ENCODE measurements around the gene LDAH. TPM values are rescaled to one million over a fixed set of nuclear protein-coding genes. Genes with fewer than 3 reads are reported as not detected.

The LDAH gene
- total and polyA plus RNA-seq, 2 experiments from 2014 or later = 13.2 to 27.6 TPM

DNA sequence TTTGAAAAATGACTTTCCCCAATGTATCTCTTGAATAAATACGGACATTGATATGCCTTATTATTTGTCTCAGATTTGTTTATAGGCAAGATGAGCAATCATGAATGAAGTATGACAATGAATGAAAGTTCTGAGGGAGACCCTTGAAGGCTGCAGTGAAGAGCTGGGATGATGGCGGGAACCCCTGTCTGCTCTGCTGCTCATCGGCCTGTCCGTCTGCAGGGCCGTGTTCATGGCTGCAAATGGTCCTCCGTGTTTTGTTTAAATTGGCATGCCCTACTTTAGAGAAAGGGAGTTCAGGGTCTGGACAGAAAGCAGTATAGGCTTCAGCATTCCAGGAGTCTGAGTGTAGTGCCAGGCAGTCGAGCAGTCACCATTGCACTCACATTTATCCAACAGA is 170.8 kb downstream of the LDAH start:
- no peaks in the 10 kb centered on the region for H4K20me1 ChIP-seq (ENCODE audit: insufficient read depth)
- H3K27me3 ChIP-seq (replicated peaks; ENCODE audit: insufficient read depth) = peaks cover 6% of the 10 kb centered on the region
- no peaks in the 10 kb centered on the region for H3F3A ChIP-seq (ENCODE audit: insufficient read depth)
- peak; percentile 23 for DNase-seq
- H3K36me3 ChIP-seq (ENCODE audit: low read depth) = no peaks in the 10 kb centered on the region
- no peak overlapping the region for H3K4me2 ChIP-seq (ENCODE audit: unreplicated experiment)
- H3K9me2 ChIP-seq (ENCODE audit: insufficient read depth) = no peaks in the 10 kb centered on the region
- H3K9ac ChIP-seq = no peak overlapping the region
- peaks cover 7% of the 10 kb centered on the region; the same call in 1 of the 2 replicates for H3K4me1 ChIP-seq (ENCODE audit: insufficient read depth)
- H3K27ac ChIP-seq = no peak overlapping the region
- H3K4me3 ChIP-seq = no peak overlapping the region
- H2AFZ ChIP-seq = peak overlapping the region; percentile 100; the same call in 1 of the 2 replicates
- TF ChIP-seq EZH2 (IDR thresholded peaks at IDR 0.05; ENCODE audit: insufficient read depth, poor library complexity, severe bottlenecking) = no peak
- no peak for TF ChIP-seq EZH2phosphoT487 (IDR thresholded peaks at IDR 0.05; ENCODE audit: insufficient read depth, low read depth)
- WGBS, 2 experiments (ENCODE audit: low coverage in 1 of 2, low lambda C conversion rate in 2 of 2, missing lambda C conversion rate in 2 of 2) = 86 to 90% methylated on average over 7 of the region's 7 CpGs
- H3K9me3 ChIP-seq (ENCODE audit: low read depth) = no peaks in the 10 kb centered on the region
- in situ Hi-C loops (cut with MboI) = no loop called here
- H3K79me2 ChIP-seq (ENCODE audit: insufficient read depth) = peaks cover 9% of the 10 kb centered on the region; the same call in 1 of the 2 replicates

DNA sequence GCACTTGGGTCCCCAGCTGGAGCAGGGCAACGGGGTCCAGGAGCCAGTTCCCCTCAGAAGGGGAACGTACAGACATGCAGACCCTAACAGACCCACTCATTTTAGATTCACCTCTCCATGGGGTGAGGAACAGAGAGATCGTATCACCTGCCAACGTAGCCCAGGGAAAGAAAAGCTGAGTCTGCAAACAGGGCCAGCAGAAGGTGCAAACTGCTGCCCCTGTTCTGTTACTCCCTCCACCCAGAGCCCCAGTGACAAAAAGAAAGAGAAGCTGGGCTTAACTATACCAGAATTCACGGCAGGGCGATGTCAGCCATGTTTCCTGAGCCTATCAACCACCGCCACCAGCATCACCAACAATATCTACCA is 171.2 kb downstream of the LDAH start:
- no peak for DNase-seq
- H3K9ac ChIP-seq = peak overlapping the region; percentile 90
- in situ Hi-C loops (cut with MboI) = no loop called here
- TF ChIP-seq EZH2phosphoT487 (IDR thresholded peaks at IDR 0.05; ENCODE audit: insufficient read depth, low read depth) (no peak), EZH2 (IDR thresholded peaks at IDR 0.05; ENCODE audit: insufficient read depth, poor library complexity, severe bottlenecking) (no peak)
- H3K27me3 ChIP-seq (replicated peaks; ENCODE audit: insufficient read depth) = peaks cover 1% of the 10 kb centered on the region
- H4K20me1 ChIP-seq (ENCODE audit: insufficient read depth) = no peaks in the 10 kb centered on the region
- H3F3A ChIP-seq (ENCODE audit: insufficient read depth) = no peaks in the 10 kb centered on the region
- peak overlapping the region; percentile 100 for H2AFZ ChIP-seq
- H3K27ac ChIP-seq = no peak overlapping the region
- H3K9me2 ChIP-seq (ENCODE audit: insufficient read depth) = no peaks in the 10 kb centered on the region
- no peaks in the 10 kb centered on the region for H3K36me3 ChIP-seq (ENCODE audit: low read depth)
- H3K4me3 ChIP-seq = peak overlapping the region; percentile 83
- 66 to 68% methylated on average over 7 of the region's 7 CpGs for WGBS, 2 experiments (ENCODE audit: low coverage in 1 of 2, low lambda C conversion rate in 2 of 2, missing lambda C conversion rate in 2 of 2)
- H3K4me2 ChIP-seq (ENCODE audit: unreplicated experiment) = peak overlapping the region; percentile 97
- peaks cover 9% of the 10 kb centered on the region; the same call in 1 of the 2 replicates for H3K79me2 ChIP-seq (ENCODE audit: insufficient read depth)
- no peaks in the 10 kb centered on the region for H3K9me3 ChIP-seq (ENCODE audit: low read depth)
- H3K4me1 ChIP-seq (ENCODE audit: insufficient read depth) = peaks cover 7% of the 10 kb centered on the region; the same call in 1 of the 2 replicates

DNA sequence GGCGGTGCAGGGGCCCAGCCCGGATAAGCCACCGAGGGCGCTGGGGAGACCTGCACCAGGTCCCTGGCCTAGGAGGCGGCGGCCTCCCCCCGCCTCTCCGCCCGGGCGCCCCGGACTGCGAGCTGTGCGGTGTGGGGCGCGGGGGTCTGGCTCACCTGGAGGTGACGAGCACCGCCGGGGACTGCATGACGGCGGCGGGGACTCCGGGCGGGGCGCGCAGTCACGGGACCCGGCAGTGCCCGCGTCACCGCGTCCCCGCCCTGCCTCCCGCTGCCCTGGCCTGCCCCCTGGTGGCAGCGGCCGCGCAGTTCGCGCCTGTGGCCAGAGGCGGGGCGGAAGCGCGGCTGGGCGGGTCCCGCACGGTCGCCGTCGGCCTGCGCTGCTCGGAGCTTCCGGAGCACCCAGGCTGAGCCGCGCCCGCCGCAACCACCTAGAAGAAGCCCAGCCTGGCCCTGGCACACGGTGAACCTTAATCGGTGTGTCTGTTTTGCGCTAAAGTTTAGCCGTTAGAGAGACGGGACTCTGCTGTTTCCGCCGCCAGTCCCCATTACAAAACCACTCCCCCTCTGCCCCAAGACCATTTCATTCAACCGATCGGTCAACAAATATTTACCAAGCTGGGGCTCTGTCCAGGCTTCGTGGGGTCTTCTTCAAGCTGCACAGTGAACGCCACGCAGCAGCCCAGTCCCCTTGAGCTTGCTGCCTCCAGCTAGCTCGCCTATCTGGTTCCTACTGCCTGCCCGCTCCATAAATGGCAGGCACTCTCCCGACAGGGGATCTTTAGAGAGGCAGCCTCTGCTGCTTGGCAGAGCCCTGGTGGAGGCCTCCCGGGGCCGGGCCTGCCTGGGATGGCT is 171.8 kb downstream of the LDAH start, which contains the start of gene HS1BP3:
HS1BP3 (minus strand) TSS at position 222 of the 854 bp plus-strand sequence; CDS start at position 187, 35 bp downstream.
- peaks cover 9% of the 10 kb centered on the region; the same call in 1 of the 2 replicates for H3K79me2 ChIP-seq (ENCODE audit: insufficient read depth)
- no peaks in the 10 kb centered on the region; the same call in 1 of the 2 replicates for H3K27me3 ChIP-seq (replicated peaks; ENCODE audit: insufficient read depth)
- peak within 1 kb of the TSS; percentile 90 for H3K9ac ChIP-seq
- peak within 1 kb of the TSS; percentile 97 for H3K4me2 ChIP-seq (ENCODE audit: unreplicated experiment)
- DNase-seq = peak; percentile 92
- H4K20me1 ChIP-seq (ENCODE audit: insufficient read depth) = no peaks in the 10 kb centered on the region
- H3K36me3 ChIP-seq (ENCODE audit: low read depth) = no peaks in the 10 kb centered on the region
- peaks cover 7% of the 10 kb centered on the region; the same call in 1 of the 2 replicates for H3K4me1 ChIP-seq (ENCODE audit: insufficient read depth)
- WGBS, 2 experiments (ENCODE audit: low coverage in 1 of 2, low lambda C conversion rate in 2 of 2, missing lambda C conversion rate in 2 of 2) = 2 to 3% methylated on average over 36 to 50 of the region's 72 CpGs
- no peaks in the 10 kb centered on the region for H3K9me3 ChIP-seq (ENCODE audit: low read depth)
- in situ Hi-C loops (cut with MboI) = no loop called here
- TF ChIP-seq EZH2phosphoT487 (IDR thresholded peaks at IDR 0.05; ENCODE audit: insufficient read depth, low read depth) (no peak), EZH2 (IDR thresholded peaks at IDR 0.05; ENCODE audit: insufficient read depth, poor library complexity, severe bottlenecking) (no peak)
- no peaks in the 10 kb centered on the region for H3F3A ChIP-seq (ENCODE audit: insufficient read depth)
- H3K9me2 ChIP-seq (ENCODE audit: insufficient read depth) = no peaks in the 10 kb centered on the region
- H3K27ac ChIP-seq = peak within 1 kb of the TSS; percentile 42
- peak within 1 kb of the TSS; percentile 83 for H3K4me3 ChIP-seq
- H2AFZ ChIP-seq = peak within 1 kb of the TSS; percentile 100

DNA sequence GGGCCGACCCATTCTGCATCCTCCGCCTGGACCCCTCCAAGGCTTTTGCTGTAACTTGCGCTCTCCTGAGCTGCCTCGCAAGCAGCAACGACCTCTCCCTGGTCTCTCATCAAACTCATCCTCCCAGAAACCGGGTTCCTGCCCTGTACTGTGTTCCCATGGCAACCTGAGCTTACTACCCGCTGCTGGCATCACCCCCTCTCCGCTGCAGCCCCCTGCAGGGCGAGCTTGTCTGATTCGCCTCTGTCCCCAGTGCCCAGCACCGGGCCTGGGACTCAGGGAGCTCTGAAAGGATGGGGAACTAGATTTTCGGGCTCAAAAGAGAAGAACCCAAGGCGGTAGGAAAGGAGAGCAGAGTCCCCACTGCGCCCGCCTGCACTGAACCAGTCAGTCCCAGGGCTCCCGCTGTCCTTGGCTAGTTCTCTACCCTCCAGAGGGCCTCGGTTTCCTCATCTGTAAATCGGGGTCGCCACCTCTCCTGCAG is 172.5 kb downstream of the LDAH start:
- Histone ChIP-seq H3K27ac (peak overlapping the region; percentile 39; the same call in 1 of the 2 replicates), H2AFZ (peak overlapping the region; percentile 100), H3F3A (ENCODE audit: insufficient read depth) (no peaks in the 10 kb centered on the region), H3K4me1 (ENCODE audit: insufficient read depth) (peaks cover 7% of the 10 kb centered on the region; the same call in 1 of the 2 replicates), H3K27me3 (replicated peaks; ENCODE audit: insufficient read depth) (no peaks in the 10 kb centered on the region; the same call in 1 of the 2 replicates), H3K4me2 (ENCODE audit: unreplicated experiment) (peak overlapping the region; percentile 79), H3K9me2 (ENCODE audit: insufficient read depth) (no peaks in the 10 kb centered on the region), H3K9me3 (ENCODE audit: low read depth) (no peaks in the 10 kb centered on the region), H3K36me3 (ENCODE audit: low read depth) (no peaks in the 10 kb centered on the region), H4K20me1 (ENCODE audit: insufficient read depth) (no peaks in the 10 kb centered on the region), H3K9ac (peak overlapping the region; percentile 90), H3K79me2 (ENCODE audit: insufficient read depth) (peaks cover 9% of the 10 kb centered on the region; the same call in 1 of the 2 replicates), H3K4me3 (peak overlapping the region; percentile 83)
- TF ChIP-seq EZH2phosphoT487 (IDR thresholded peaks at IDR 0.05; ENCODE audit: insufficient read depth, low read depth) (no peak), EZH2 (IDR thresholded peaks at IDR 0.05; ENCODE audit: insufficient read depth, poor library complexity, severe bottlenecking) (no peak)
- in situ Hi-C loops (cut with MboI) = no loop called here
- 6 to 10% methylated on average over 18 to 19 of the region's 19 CpGs for WGBS, 2 experiments (ENCODE audit: low coverage in 1 of 2, low lambda C conversion rate in 2 of 2, missing lambda C conversion rate in 2 of 2)
- peak; percentile 83 for DNase-seq

Data from GM23248 (cell line).